ACC112 (cell line): Measurements from ENCODE around the gene PRKCSH.
A peak's percentile ranks its signal among the peaks of the same experiment; 100 is the strongest.

Experiments used
- H2AFZ ChIP-seq: fragments of 200-600 bp; sonication (generic); one replicate; pipeline ENCODE4 v1.6.0; 2017; ENCODE audit warnings: antibody characterized with exemption, low read length; ENCODE audit not compliant: unreplicated experiment
- H3K27ac ChIP-seq: fragments of 200-600 bp; sonication (generic); 2 replicates; pipeline ENCODE4 v1.5.1; 2014; ENCODE audit warnings: low read depth, mild to moderate bottlenecking, antibody characterized with exemption, low read length, moderate library complexity
- H3K27me3 ChIP-seq: fragments of 200-600 bp; sonication (generic); 2 replicates; pipeline ENCODE4 v1.6.1; 2014; ENCODE audit warnings: mild to moderate bottlenecking, antibody characterized with exemption, low read length, moderate library complexity, mixed read lengths; ENCODE audit not compliant: insufficient read depth
- H3K36me3 ChIP-seq: fragments of 200-600 bp; sonication (generic); 2 replicates; pipeline ENCODE4 v1.6.1; 2016; ENCODE audit warnings: mild to moderate bottlenecking, antibody characterized with exemption, low read length, moderate library complexity, mixed read lengths; ENCODE audit not compliant: insufficient read depth
- H3K4me1 ChIP-seq: fragments of 200-600 bp; sonication (generic); one replicate; pipeline ENCODE4 v1.6.1; 2016; ENCODE audit warnings: low read length, mixed read lengths; ENCODE audit not compliant: insufficient read depth, unreplicated experiment, control insufficient read depth
- H3K4me3 ChIP-seq: fragments of 200-600 bp; sonication (generic); 2 replicates; pipeline ENCODE4 v1.5.1; 2014; ENCODE audit warnings: mild to moderate bottlenecking, low read depth, low read length
- H3K79me2 ChIP-seq: fragments of 200-600 bp; sonication (generic); one replicate; pipeline ENCODE4 v1.6.0; 2016; ENCODE audit warnings: low read length; ENCODE audit not compliant: control insufficient read depth, unreplicated experiment, insufficient read depth

PRKCSH gene

DNA sequence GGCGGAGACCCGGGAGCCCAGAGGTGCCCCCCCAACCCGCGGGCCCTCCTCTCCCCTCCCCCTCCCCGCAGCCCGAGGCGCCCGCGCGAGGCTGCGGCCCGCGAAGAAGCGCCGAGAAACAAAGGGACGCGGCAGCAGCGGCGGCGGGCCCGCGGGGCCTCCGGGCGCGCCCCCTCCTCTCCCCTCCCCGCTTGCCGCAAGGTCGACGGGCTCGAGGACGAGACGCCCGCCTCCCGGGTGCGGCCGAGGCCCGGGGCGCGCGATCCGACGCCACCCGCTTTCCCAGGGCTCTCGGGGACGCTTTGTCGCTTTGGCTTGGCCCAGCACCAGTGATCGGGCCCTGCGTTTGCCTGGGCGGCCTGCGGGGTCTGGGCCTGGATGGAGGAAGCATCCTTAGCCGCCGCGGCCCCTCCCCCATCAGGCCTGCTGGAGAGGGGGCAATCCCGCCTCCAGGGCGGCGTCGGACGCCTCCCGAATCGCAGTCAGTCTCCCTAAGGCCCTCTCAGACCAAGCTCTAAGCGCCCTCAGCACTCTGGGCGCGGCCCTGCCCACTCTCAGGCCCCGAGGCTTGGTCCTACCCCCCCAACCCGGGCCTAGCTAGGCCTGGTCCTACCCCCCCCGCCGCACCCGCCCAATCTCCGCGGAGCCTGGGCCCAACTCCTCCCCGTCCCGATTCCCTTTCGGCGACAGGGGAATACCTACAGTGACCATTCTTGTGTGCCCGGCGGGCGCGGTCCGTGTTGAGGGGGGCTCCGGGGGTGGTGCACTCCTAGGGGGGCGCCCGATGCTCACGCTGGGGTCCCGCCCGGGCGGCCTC, 44.7 kb downstream of the PRKCSH start:
- no peaks in the 10 kb centered on the region for H3K4me1 ChIP-seq
- no peak overlapping the region for H3K27ac ChIP-seq
- H3K4me3 ChIP-seq = no peak overlapping the region
- peaks cover 27% of the 10 kb centered on the region for H3K27me3 ChIP-seq
- H3K36me3 ChIP-seq = no peaks in the 10 kb centered on the region
- H3K79me2 ChIP-seq = no peaks in the 10 kb centered on the region
- no peak overlapping the region for H2AFZ ChIP-seq

DNA sequence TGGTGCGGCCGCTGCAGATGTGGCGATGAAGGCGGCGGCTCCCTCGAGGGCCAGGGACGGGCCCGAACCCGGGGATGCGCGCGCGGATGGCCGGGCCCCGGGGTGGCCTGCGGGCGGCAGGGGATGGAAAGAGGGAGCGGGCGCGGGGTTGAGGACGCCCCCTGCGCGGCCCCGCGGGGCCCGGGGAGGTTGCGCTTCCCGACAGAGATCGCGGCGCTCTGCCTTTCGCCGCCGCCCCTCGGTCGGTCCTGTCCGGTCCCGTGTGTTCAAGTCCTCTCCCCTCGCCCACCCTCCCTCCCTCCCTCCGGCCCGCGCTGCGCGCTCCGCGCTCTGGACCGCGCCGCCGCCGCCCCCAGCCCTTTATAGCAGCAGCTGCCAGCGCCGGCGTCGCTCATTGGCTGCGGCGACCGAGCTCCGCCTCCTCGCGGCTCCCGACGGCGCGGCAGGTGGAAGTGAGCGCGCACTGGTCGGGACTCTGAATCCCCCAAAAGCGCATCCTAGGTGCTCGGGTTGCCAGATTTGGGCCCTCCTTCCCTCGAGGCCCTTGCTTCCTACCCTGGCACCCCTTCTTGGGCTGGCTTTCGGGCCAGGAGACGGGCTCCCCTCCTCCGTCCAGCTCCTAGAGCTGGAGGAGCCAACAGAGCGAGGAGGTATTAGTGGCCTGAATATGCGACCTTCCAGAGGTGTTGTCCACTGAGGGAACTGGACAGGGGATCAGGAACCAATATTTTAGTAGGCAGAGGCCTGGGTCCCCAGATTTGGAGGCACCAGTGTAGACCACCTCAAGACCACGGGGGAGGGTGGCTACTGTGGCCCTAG, 45.5 kb downstream of the PRKCSH start, which contains the start of gene ELAVL3:
Gene ELAVL3 (minus strand): TSS at position 332 of the 819 bp plus-strand sequence. CDS start 438 bp downstream, outside the sequence.
- Histone ChIP-seq H3K27ac (no peak within 1 kb of the TSS), H3K79me2 (no peaks in the 10 kb centered on the region), H2AFZ (no peak within 1 kb of the TSS), H3K4me3 (peak within 1 kb of the TSS; percentile 76), H3K27me3 (peaks cover 27% of the 10 kb centered on the region), H3K36me3 (no peaks in the 10 kb centered on the region), H3K4me1 (no peaks in the 10 kb centered on the region)

DNA sequence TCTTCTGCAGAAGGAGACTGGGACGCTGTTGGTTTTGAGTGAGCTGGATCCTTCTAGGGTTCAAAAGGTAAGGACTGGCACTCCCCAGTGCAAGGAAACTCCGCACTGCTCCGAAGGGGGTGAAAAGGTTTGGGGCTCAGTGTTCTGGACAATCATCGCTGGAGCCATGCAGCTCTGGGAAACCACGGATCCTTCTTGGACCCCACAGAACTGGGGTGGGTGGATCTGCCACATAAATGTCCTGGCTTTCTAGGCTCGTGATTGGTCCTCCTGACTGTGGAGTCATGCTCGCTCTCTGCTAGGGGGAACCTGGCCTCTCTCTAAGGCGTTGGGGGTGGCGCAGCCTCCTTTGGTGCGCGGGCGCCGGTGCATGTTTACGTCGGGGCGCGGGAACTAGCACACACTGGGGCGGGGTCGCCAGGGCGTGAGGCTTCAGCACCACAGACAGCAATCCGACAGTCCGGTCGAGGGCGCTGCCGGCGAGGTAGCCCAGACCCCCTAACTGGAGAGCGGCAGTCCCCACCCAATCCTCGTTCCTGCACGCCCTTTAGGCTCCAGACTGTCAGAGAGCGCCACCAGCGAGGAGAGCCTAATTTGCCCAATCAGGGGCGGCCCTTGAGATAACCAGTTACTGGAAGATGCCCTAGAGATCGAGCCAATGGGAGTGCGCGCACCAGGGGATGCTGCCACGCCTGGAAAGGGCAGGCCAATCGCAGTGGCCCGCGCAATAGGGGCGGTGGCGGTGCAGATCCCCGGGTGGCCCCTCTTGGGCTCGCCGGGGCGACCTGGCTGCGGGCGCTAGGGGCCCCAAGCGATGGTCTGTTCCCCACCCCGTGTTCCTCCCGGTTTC, 46.3 kb downstream of the PRKCSH start:
- no peaks in the 10 kb centered on the region for H3K4me1 ChIP-seq

DNA sequence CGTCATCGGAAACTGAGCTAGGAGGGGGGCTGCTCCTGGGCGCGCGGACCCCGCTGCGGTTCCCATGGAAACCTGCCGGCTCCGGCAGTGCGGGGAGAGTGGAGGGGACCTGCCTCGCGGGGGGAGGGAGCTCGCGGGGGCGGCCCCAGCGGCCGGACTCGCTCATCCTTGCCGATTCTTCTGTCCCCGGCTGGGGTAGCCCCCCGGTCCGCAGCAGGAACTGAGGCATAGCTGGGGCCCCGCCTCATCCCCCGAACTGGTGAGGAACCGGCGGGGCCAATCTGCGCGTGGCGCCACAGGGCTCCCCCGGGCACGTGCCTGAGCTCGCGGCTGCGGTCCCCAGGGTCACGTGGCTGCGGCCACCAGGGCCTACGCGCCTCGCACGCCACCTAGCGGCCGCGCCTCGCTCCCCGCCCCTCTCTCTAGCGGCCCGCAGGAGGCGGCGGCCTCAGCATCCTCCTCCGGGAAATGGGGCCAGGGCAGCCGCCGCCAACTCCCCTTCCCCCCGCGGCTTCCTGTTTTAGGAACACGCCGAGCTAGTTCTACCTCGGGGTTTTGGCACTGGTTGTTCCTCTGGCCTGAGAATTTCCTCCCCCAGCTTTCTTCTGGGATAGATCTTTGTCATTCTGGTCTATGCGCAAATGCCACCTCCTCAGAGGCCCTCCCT, 47.1 kb downstream of the PRKCSH start:
- H2AFZ ChIP-seq = peak overlapping the region; percentile 48
- peak overlapping the region; percentile 76 for H3K4me3 ChIP-seq
- H3K4me1 ChIP-seq = no peaks in the 10 kb centered on the region
- H3K36me3 ChIP-seq = no peaks in the 10 kb centered on the region
- H3K27ac ChIP-seq = no peak overlapping the region
- H3K27me3 ChIP-seq = peaks cover 27% of the 10 kb centered on the region
- H3K79me2 ChIP-seq = no peaks in the 10 kb centered on the region

More for the DNA sequence above, 46.3 kb downstream of the PRKCSH start:
- Histone ChIP-seq H2AFZ (peak overlapping the region; percentile 48), H3K79me2 (no peaks in the 10 kb centered on the region), H3K27ac (no peak overlapping the region), H3K4me3 (peak overlapping the region; percentile 76), H3K36me3 (no peaks in the 10 kb centered on the region), H3K27me3 (peaks cover 27% of the 10 kb centered on the region)

DNA sequence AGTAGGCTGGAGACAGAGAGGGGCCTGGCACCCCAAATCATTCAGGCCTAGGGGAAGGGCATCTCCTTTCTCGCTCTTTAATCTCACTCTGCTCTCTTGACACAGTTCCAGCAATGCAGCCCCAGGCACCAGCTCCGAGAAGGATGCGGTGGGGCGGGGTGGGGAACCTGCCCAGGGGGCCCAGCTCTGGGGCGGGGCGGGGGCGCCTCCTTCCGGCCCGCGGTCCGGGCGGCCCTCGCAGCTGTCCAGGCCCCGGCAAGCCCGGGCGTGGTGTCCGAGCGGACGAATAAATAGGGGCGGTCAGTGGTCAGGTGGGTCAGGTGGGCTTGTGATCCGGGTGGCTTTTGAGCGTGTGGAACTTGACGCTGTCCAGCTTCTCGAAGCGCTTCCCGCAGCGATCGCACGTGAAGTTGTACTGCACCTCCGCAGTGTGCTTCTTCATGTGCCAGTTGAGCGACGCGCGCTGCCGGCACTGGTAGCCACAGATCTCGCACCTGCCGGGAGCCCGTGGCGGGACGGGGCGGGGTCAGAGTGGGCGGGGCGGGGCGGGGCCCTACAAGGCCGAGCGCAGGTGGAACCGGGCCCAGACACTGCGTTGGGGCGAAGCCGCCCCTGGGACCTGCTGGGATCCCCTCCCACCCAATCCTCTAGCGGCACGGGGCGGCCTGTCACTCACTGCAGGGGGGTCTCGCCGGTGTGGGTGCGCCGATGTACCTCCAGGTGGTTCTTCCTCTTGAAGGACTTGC, 48.1 kb downstream of the PRKCSH start:
- peaks cover 27% of the 10 kb centered on the region for H3K27me3 ChIP-seq
- H3K4me3 ChIP-seq = no peak overlapping the region
- H2AFZ ChIP-seq = no peak overlapping the region
- H3K79me2 ChIP-seq = no peaks in the 10 kb centered on the region
- H3K36me3 ChIP-seq = no peaks in the 10 kb centered on the region
- H3K27ac ChIP-seq = no peak overlapping the region
- no peaks in the 10 kb centered on the region for H3K4me1 ChIP-seq

DNA sequence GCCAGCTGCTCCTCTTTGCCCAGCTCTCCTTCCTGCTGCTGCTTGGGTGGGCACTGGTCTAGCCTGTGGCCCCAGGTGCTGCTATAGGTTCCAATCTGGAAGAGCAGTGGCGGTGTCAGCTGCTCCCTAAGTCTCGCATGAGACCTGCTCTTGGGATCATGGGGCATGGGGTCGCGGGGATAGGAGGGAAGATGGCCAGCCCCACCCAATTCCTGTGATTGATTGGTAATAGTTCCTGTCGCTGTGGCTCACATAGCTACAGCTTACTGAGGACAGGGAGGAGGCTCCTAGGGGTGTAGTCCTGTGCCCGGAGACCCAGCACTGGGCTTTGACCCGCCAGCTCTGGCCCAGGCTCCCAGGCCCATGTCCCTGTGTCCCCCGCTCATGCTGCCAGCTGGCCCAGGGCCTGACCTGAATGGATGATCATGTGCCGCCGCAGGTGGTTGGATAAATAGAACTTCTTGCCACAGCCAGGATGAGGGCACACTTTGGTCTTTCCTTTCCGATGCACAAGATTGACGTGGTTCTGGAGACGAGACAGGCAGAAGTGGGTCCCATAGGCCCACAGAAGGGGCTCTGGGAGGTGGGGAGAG, 49.9 kb downstream of the PRKCSH start:
- H3K27ac ChIP-seq = no peak overlapping the region
- H3K4me1 ChIP-seq = no peaks in the 10 kb centered on the region
- no peak overlapping the region for H2AFZ ChIP-seq
- H3K27me3 ChIP-seq = peaks cover 18% of the 10 kb centered on the region
- H3K79me2 ChIP-seq = no peaks in the 10 kb centered on the region
- no peak overlapping the region for H3K4me3 ChIP-seq
- H3K36me3 ChIP-seq = no peaks in the 10 kb centered on the region

DNA sequence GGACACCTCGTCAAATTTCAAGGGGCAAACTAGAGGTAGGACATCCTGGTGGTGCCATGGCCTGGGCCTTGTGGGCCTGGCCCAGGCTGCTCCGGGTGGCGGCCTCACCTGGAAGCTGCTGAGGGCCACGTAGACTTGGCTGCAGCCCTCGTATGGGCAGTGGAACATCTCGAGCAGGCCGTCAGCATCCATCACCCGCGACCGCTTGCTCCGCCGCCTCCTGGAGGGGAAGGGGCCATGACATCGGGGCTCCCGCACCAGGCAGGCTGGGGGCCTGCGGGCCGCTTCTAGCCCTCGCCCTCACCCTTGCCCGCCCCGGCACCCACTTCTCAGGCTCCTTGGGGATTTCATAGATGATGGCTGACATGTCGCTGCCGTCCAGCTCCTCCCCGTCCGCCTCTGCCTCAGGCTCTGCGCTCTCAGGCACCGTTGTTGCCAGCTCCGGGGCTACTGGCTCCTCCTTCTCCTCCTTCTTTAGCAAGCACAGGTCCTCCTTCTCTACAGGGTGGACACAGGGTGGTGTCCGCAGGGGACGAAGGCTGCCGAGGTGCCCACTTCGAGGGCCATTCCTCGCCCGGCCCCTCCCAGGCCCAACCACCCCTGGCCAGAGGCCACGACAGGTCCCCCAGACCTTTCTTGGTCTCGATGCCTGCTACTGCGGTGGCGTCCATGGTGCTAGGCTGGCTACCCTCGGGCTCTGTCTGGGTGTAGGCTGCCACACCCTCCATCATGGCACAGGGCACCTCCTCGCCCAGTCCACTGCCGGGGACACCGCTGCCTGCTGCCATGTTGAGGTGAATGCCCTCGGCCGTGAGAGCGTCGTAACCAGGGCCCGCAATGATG, 51.4 kb downstream of the PRKCSH start:
- H3K27ac ChIP-seq = no peak overlapping the region
- H3K36me3 ChIP-seq = no peaks in the 10 kb centered on the region
- no peak overlapping the region for H2AFZ ChIP-seq
- peaks cover 5% of the 10 kb centered on the region; the same call in 1 of the 2 replicates for H3K27me3 ChIP-seq
- no peaks in the 10 kb centered on the region for H3K79me2 ChIP-seq
- no peaks in the 10 kb centered on the region for H3K4me1 ChIP-seq
- H3K4me3 ChIP-seq = no peak overlapping the region

DNA sequence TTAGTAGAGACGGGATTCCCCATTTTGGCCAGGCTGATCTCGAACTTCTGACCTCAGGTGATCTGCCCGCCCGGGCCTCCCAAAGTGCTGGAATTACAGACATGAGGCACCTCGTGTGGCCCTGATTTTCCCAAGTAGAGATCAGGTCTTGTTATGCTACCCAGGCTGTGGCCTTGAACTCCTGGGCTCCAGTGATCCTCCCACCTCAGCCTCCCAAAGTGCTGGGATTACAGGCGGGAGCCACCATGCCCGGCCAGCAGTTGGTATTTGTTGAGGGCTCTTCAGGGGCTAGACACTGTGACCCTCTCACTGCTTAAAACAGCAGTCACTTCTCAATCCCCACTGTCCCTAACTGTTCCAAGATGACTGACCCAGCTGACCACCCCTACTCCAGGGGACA, 53.9 kb downstream of the PRKCSH start:
- Histone ChIP-seq H3K79me2 (no peaks in the 10 kb centered on the region), H3K27me3 (no peaks in the 10 kb centered on the region), H3K4me3 (no peak overlapping the region), H3K27ac (no peak overlapping the region), H3K4me1 (no peaks in the 10 kb centered on the region), H3K36me3 (no peaks in the 10 kb centered on the region), H2AFZ (no peak overlapping the region)
